Suprapubic skin (tissue), 4 donors: ENCODE results near the gene RGMA.
A peak's percentile ranks its signal among the peaks of the same experiment; 100 is the strongest.

ENCODE experiments used
- CTCF ChIP-seq, 2 donors: fragments of 200-600 bp in 1 of 2; fragments of 450-650 bp in 1 of 2; sonication (generic) in 1 of 2; IDR thresholded peaks; one replicate each; pipeline ENCODE4 v1.5.1; 2016 to 2019; ENCODE audit warnings: antibody characterized with exemption in 2 of 2, mild to moderate bottlenecking in 1 of 2, moderate library complexity in 1 of 2
- EP300 ChIP-seq: sonication (generic); formaldehyde crosslinking; IDR thresholded peaks from one replicate; pipeline ENCODE4 v1.6.1; 2017; ENCODE audit warnings: antibody characterized with exemption
- POLR2A ChIP-seq, 2 donors: fragments of 450-650 bp; IDR thresholded peaks; one replicate each; pipeline ENCODE4 v1.6.1; 2017; ENCODE audit warnings: antibody characterized with exemption in 2 of 2, mild to moderate bottlenecking in 2 of 2, moderate library complexity in 2 of 2
- POLR2AphosphoS5 ChIP-seq, 3 donors: sonication (generic); formaldehyde crosslinking; IDR thresholded peaks; one replicate each; pipeline ENCODE4 v1.6.1; 2017; ENCODE audit warnings: antibody characterized with exemption in 3 of 3

DNA sequence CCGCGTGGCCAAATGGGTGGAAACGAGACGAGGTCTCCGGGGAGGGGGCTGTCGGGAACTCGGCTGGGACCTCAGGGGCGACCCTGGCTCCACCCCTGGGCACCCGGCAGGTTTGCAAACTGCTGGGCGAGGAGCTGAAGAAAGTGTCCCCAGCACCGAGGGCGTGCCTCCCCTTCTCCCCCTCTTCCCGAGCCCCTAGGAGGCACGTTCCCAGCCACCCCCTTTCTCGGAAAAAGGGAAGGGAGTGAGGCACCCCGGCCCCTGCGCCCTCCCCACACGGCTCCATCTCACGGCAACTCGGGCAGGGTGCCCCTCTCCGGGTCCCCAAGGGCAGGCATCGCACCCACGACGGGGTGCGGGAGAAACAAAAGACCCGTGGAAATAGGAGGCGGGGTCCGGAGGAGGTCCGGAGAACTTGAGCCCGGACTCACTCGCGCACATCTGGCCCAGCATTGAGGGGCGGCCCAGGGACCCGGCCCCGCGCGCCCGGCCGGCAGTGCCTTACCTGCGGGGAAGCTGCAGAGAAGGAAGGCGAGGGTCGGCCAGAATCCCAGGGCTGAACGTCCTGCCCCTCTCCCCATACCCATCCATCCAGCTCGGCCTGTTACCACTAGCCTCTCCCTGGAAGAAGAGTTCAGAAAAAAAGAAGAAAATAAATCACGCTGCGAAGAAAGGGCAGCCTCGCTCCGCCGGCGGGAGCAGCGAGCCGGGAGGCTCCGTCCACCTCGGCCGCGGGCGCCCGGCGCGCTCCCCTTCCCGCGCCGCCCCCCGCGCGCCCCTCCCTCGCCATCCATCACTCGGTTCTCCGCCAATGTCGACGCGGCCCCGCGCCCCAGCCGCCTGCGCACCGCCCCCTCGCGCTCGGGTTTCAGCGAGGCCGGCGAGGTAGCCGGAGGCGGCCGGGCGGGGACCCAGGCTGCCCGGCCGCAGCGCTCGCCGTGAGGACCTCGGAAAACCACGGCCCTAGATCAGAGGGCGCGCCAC, 16.3 kb downstream of the RGMA start:
- no peak for TF ChIP-seq EP300
- peak in 1 of 2 donors; percentile 52 for TF ChIP-seq POLR2A (IDR thresholded peaks at IDR 0.05)
- TF ChIP-seq CTCF (IDR thresholded peaks at IDR 0.05), result peak in 1 of 2 donors; percentile 14
- TF ChIP-seq POLR2AphosphoS5 (IDR thresholded peaks at IDR 0.05), result no peak
